BE2C (cell line): ENCODE measurements around the gene KIF19.
A peak's percentile ranks its signal among the peaks of the same experiment; 100 is the strongest.

ENCODE experiments used
- DNase-seq: peaks from one replicate; pipeline ENCODE4 v3.0.0-alpha.2; 2020
- H3K27me3 ChIP-seq: fragments of 250-450 bp; sonication (Bioruptor Pico); 2 replicates; pipeline ENCODE4 v1.5.1; 2020; ENCODE audit warnings: mild to moderate bottlenecking
- H3K36me3 ChIP-seq: fragments of 250-450 bp; sonication (Bioruptor Pico); 2 replicates; pipeline ENCODE4 v1.5.1; 2020; ENCODE audit warnings: mild to moderate bottlenecking
- H3K4me1 ChIP-seq: fragments of 250-450 bp; sonication (Bioruptor Pico); 2 replicates; pipeline ENCODE4 v1.5.1; 2020
- H3K4me3 ChIP-seq: 2 replicates; pipeline ENCODE4 v1.5.1; 2011; ENCODE audit warnings: low read depth, low read length
- H3K9me3 ChIP-seq: fragments of 250-450 bp; sonication (Bioruptor Pico); 2 replicates; pipeline ENCODE4 v1.5.1; 2020
- TF ChIP-seq, protein P1 (sequence below): IDR thresholded peaks from 2 replicates; pipeline ENCODE4 v1.5.1; 2012; ENCODE audit warnings: mild to moderate bottlenecking, low read depth, low read length

The KIF19 gene

DNA sequence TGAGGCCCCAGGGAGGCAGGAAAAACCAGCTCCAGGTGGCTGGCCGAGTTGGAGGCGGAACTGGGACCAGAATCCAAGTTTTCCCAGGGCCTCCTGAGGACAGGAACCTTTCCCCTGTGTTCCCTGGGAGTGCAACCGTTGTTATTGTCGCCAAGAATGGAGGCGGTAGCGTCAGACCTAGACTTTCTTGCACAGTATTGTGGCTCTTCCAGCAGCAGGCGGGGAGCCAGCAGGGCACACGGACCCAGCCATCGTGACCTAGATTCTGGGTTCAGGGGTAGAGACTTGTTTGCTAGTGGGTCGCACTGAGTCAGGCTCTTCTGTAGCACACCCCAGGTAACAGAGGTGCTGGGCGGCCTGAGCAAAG, 667 bp upstream of the KIF19 start:
- no peak for DNase-seq
- H3K27me3 ChIP-seq = peaks cover 21% of the 10 kb centered on the region
- no peak overlapping the region for H3K4me3 ChIP-seq

GRCh38 chr17:74326506-74326905, 480 bp downstream of the KIF19 start:
- Histone ChIP-seq H3K9me3 (no peaks in the 10 kb centered on the region), H3K4me3 (peak overlapping the region; percentile 46), H3K36me3 (no peaks in the 10 kb centered on the region), H3K4me1 (no peaks in the 10 kb centered on the region), H3K27me3 (peaks cover 21% of the 10 kb centered on the region)
- DNase-seq = no peak
- TF ChIP-seq, protein P1, sequence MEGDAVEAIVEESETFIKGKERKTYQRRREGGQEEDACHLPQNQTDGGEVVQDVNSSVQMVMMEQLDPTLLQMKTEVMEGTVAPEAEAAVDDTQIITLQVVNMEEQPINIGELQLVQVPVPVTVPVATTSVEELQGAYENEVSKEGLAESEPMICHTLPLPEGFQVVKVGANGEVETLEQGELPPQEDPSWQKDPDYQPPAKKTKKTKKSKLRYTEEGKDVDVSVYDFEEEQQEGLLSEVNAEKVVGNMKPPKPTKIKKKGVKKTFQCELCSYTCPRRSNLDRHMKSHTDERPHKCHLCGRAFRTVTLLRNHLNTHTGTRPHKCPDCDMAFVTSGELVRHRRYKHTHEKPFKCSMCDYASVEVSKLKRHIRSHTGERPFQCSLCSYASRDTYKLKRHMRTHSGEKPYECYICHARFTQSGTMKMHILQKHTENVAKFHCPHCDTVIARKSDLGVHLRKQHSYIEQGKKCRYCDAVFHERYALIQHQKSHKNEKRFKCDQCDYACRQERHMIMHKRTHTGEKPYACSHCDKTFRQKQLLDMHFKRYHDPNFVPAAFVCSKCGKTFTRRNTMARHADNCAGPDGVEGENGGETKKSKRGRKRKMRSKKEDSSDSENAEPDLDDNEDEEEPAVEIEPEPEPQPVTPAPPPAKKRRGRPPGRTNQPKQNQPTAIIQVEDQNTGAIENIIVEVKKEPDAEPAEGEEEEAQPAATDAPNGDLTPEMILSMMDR = no peak

More for the DNA sequence above, 667 bp upstream of the KIF19 start:
- Histone ChIP-seq H3K9me3 (no peaks in the 10 kb centered on the region), H3K4me1 (no peaks in the 10 kb centered on the region), H3K36me3 (no peaks in the 10 kb centered on the region)
- TF ChIP-seq, protein P1 = no peak

DNA sequence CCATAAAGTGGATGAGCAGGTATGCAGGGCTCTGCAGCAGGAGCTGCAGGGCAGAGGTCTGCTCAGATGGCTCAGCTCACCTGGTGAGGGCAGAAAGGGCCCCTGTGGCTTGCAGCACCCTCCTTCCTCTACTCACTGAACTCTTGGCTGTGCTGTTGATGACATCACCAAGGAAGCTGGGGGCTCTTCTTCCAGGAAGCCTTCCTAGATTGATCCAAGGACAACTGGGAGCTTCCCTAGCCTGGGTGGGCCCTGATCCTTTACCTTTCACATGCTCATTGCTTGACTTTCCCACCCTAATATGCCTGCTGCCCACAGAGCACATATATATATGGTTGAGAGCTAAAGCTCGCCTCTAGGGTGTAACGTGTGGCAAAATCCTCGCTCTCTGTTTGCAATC, 2.5 kb downstream of the KIF19 start:
- H3K27me3 ChIP-seq = peaks cover 21% of the 10 kb centered on the region
- TF ChIP-seq, protein P1 = no peak

GRCh38 chr17:74329378-74329777, 3.4 kb downstream of the KIF19 start:
- Histone ChIP-seq H3K36me3 (no peaks in the 10 kb centered on the region), H3K27me3 (peaks cover 21% of the 10 kb centered on the region), H3K4me3 (no peak overlapping the region), H3K4me1 (no peaks in the 10 kb centered on the region), H3K9me3 (peaks cover 4% of the 10 kb centered on the region; the same call in 1 of the 2 replicates)
- TF ChIP-seq, protein P1 = no peak
- no peak for DNase-seq

More for the DNA sequence above, 2.5 kb downstream of the KIF19 start:
- no peaks in the 10 kb centered on the region for H3K9me3 ChIP-seq
- no peaks in the 10 kb centered on the region for H3K36me3 ChIP-seq
- no peak for DNase-seq
- no peaks in the 10 kb centered on the region for H3K4me1 ChIP-seq
- H3K4me3 ChIP-seq = no peak overlapping the region

DNA sequence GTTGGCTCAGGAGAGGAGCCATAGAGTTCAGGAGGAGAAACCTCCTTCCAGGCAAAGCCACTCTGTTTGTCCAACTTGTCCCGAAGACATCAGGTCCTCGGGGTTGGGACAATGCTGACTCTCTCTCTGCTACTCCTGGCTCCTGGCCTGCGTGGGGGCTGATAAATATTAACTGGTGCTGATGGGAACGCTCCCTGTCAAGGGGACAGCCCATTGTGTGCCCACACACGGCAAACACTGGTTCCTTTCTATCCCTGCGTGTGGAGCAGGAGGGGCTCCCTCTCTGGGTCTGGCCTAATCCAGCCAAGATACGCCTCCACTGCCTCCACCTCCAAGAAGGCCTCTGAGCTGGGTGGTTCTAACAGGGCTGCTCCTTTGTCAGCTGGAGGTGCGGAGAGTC, 4.4 kb downstream of the KIF19 start:
- TF ChIP-seq, protein P1 = no peak
- Histone ChIP-seq H3K4me3 (no peak overlapping the region), H3K27me3 (peaks cover 16% of the 10 kb centered on the region), H3K9me3 (peaks cover 5% of the 10 kb centered on the region; the same call in 1 of the 2 replicates), H3K36me3 (no peaks in the 10 kb centered on the region), H3K4me1 (no peaks in the 10 kb centered on the region)
- DNase-seq = no peak

DNA sequence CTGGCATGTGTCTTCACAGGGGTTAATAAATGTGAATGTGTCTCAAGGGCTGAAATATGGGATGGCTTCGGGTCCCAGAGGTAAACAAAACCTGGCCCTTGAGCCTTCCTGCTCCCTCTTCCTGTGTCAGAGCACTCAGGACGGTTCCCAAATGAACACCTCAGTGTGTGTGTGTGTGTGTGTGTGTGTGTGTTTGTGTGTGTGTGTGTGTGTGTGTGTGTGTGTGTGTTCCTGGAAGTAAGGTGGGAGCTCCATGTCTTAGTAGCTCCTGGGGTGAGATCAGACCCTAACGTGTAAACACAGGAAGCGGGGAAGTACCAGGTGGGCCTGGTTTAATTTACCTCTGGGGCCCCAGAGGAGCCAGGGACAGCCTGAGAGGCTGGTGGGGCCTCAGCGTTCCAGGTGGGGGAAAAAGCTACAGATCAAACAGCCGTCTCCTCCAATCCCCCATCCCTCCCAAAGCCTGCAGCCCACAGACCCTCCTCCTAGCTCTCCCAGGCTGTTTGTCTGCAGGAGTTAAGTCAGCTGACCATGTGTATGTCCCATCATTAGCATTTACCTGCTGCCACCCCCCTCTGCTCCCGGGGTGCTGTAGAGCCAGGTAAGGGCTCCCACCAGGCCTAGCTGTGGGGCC, 6.1 kb downstream of the KIF19 start:
- TF ChIP-seq, protein P1 = no peak
- peaks cover 5% of the 10 kb centered on the region; the same call in 1 of the 2 replicates for H3K9me3 ChIP-seq
- H3K36me3 ChIP-seq = no peaks in the 10 kb centered on the region
- no peak for DNase-seq
- no peaks in the 10 kb centered on the region for H3K4me1 ChIP-seq
- H3K4me3 ChIP-seq = no peak overlapping the region
- H3K27me3 ChIP-seq = 0 out of 2 replicates have a peak, but pooled peaks cover 3% of the 10 kb centered on the region
